ENCODE measurements around the gene SPATA19.

Gene SPATA19

DNA sequence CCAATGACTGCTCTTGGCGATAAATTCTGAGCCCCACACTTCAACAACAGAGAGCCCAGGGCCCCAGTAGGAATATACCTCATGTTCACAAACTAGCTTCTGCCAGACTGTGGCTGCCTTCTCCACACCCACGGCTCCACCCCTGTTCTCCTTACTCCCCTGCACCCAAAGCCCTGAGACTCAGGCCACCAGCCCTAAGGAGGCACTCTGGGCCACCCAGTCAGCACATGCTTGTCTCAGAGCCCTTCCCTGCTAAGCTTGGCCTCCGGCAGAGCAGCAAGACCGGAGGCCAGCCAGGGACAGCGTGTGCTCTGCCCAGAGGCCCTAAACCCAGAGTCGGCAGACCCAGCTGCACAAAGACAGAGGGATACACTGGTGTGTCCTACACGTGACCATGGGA, 27.9 kb downstream of the SPATA19 start:
- no peak for DNase-seq

DNA sequence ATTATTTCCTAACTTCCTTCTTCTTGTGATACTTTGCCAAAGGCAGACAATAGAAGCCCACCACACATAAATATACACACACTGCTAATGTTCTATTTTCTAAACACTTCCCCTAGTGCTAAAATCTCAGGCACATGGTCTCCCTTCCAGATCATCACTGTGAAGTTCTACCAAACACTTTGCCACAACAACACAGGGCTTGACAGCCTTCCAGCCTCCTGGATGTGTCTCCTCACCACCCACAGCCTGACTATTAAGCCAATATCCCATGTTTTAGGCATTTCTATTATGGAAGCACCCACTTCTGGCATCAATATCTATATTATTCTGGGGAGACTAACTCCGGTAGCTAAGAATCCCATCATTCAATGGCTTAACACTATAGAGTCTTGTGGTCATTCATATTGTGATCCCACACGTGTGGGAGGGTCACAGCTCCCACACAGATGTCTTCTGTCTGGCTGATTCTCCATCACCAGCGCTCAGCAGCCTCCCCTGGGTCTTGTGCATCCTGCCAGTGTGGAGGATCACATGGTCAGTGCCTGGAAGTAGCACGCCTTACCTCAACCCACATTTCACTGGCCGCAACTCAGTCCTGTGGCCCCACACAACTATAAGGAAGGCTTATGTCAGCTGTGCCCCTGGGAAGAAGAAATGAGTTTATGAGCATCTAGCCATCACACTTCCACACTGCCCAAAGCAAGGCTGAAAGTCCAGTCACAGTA, 29.0 kb downstream of the SPATA19 start:
- DNase-seq: no peak

DNA sequence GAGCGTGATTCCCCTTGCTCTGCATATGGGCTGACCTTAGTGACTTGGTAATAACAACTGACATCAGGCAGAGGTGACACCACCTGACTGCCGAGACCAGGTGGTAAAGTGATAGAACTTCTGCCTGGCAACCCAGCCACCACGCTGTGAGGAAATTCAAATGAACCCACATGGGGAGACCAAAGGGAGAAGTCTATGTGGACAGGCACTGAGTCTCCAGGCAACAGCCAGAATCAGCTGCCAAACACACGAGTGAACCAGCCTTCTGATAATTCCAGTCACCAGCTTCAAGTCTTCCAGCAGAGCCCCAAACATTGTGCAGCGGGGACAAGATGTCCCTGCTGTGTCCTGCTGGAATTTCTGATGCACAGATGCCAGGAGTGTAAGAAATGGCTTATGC, 29.7 kb downstream of the SPATA19 start:
- no peak for DNase-seq

DNA sequence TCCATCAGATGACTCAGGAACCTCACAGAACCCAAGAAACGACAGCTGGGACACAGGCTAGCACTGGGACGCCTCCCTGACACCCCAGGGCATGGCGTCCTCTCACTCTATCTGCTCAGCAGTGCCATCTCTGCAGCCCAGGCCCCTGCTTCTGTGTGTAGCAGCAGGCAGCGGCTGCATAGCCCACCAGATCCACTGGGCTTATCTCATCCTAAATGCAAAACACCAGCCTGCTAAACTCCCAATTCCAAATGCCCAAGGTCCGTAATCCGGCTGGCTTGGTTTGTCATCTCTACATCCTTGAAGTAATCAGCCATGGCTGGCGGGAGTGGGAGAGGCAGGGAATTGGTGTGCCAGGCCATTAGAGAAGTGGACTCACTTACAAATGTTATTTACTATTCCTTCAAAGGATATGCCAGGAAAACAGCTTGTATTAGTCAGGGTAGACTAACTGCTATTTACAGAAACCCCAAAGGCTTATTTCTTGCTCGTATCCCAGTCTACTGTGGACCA, 30.7 kb downstream of the SPATA19 start:
- no peak for DNase-seq

DNA sequence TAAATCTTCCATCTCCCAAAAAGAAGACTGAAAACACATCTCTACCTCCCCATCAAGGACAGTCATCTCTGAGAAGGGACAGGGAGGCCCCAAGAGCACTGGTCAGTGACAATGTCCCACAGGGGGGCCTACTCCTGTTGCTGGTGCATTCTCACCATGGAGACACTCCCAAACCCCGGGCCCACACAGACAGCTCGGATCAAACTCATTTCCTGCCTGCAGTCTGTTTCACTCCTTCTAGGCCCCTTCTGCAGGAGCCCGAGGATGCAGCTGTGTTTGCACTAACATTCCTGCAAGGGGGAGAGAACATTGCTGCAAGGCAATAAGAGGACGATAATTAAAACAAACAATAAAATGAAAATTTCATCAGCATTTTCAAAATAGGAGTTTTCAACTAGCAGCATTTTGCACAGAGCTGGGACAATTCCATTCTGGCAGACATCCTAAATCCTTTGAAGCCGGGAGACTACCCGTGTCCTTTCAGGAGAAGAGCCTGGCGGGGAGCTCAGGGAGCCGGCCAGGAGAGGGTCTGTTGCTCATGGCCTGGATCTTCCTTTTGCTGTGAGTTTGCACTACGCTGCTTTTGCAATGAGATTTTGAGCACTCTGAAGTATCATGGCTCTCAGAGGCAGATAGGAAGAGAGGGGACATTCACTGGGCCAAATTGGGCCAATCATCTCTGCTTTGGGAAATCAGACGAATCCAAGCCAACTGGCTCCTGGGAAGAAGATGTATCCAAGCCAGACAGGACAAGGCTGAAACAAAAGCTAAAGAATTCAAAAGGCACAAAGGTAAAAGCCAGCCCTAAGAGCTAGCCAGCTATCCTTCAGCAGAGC, 33.2 kb downstream of the SPATA19 start:
- no peak for DNase-seq

DNA sequence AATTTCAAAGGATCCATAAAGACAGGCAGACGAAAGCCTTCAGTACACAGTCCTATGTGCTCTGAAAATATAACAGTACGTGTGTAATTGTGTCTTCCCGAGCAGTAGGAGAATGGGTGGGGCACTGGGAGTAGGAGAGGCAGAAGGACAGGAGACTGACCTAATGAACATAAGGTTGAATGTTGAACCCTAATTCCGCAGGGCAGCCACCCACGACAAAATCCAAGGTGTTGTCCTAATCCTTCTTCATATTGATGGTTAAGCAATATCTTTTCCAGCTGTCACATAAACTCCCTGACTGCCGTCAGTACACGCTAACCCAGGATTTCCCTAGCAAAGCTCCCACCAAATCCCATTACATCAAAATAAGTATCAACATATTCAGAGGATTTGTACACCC, 34.5 kb downstream of the SPATA19 start:
- DNase-seq: no peak

DNA sequence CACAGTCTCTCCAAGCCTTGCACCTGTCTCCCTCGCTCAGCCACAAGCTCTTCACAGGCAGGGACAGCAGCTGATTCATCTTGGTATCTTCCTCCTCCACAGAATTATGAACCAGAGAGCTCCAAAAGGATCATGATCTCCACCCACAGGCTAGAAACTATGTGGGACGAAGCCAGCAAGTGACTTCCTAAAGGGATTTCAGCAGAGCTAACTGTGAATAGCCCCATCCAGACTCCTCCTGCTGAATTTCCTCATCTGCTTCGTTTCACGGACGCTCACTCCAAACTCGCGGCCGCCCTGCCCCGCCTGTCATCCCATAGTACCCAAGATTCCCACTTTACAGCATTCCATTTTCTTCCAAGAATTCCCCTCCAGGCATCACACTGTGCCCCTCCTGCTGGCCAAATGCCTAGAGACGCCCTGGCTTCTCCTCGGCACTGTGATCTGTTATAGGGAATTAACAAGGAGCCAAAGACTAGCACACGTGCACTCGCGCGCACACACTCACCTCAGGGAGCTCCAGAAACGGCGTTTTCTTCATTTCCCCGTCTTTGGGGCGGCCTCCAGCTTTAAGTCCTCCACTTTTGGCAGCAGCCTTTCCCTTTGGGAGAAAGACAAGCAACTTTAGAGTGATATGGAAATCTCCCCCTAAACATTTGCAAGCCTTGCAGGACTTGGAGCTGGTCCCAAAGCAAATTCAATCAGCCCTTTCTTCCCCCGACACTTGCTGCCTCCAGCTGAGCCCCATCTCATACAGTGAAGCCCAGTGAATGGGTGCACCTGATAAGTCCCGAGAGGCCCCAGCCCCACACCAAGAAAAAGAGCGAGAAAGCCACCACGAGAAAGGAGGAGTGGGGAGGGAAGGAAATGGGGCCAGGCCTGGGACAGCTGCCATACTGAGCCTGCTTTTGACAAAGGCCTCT, 35.5 kb downstream of the SPATA19 start:
- no peak for DNase-seq

DNA sequence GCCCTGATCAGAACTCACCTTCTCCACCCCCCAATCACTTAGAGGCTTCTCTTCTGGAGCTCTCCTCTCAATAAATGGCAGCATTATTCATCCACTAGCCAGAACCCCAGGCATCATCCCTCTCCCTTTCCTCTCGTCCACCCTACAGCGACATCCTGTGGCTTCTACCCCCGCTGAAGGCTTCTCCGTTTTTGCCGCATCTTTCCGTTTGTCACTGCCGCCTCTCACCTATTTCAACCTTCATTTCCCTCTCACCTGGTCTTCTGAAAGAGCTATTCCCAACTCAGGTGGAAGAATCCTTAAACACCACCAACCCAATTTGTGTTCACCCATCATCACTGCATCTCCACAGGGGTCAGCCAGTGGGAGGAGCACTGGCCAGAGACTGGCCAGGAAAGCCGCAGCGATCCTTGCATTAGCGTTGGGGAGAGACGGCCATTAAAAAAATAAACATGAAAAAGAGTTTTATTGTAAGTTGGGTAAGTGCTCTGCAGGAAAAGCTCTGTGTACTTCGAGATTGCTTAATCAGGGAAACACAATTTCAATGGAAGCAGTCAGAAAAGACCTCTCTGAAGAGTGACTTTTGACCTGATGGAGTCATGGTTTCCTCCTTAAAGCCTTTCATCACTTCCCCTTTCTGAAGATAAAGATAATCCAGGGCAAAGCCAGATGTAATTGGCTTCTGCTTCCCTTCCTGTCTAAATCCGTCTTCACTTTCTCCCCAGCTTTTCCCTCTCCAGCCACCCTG, 36.7 kb downstream of the SPATA19 start:
- no peak for DNase-seq

DNA sequence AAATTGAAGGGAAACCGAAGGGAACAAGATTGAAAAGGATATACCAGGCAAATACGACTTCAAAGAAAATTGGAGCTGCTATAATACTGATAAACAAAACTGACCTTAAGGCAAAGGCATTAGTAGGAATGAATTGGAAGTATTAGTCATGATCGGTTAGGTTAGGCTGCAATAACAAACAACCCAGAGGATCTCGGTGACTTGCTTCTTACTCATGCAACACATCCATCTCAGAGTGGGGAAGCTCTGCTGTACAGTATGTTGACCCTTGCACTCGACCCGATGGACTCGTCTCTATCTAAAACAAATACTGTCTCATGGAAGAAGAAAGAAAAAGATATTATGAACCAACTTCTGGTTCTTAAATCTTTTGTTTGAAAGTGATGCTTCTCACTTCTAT, 42.3 kb downstream of the SPATA19 start:
- no peak for DNase-seq

DNA sequence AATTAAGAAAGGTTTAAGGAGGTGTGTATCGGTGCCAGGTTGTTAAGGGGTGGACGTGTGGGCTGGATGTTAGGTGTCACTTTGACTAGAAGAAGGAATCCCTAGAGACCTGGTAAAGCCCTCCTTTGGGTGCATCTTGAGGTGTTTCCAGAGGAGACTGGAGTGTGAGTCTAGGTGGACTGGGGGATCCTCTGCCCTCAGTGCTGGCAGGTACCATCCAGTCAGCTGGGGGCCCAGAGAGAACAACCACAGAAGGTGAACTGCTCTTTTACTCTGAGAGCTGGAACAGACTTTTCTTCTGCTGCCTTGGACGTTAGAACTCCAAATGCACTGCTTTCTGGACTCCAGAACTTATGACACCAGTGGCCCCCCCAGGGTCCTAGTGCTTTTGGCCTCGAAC, 44.0 kb downstream of the SPATA19 start:
- DNase-seq: no peak

DNA sequence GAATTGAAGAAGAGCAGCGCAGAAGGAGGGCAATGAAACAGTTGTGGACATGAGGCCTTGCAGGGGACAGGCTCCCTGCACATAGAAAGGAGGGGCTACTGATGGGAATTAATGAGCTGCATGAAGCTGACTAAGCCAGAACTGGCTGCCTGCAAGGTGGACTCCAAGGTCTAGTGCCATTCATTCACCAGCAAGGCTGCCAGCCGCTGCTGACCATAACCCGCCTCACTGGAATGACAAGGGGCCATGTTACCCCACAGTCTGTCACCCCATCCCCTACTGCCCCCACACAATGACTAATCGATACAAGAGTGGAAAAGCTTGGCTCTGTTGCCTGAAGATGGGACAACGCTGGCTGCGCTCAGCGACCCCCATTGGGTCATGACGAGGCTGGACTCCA, 44.6 kb downstream of the SPATA19 start:
- DNase-seq: no peak

DNA sequence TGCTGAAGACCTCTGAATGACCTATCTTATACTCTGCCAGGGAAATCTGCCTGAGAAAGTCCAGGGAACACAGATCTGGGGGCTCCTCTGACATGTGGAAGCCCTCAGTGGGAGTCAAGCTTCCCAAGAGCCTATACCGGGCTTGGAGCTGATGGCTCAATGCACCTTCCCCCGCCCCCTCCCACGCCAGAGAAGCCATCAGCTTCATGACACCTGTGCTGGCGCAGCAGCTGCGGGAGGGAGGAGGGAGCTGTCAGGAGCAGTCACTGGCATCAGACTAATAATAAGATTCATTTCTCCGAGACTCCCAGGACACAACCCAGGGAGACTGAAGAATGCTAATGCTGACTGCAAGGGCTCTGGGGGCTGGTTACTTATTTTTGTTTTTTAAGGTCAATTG, 47.8 kb downstream of the SPATA19 start:
- no peak for DNase-seq

DNA sequence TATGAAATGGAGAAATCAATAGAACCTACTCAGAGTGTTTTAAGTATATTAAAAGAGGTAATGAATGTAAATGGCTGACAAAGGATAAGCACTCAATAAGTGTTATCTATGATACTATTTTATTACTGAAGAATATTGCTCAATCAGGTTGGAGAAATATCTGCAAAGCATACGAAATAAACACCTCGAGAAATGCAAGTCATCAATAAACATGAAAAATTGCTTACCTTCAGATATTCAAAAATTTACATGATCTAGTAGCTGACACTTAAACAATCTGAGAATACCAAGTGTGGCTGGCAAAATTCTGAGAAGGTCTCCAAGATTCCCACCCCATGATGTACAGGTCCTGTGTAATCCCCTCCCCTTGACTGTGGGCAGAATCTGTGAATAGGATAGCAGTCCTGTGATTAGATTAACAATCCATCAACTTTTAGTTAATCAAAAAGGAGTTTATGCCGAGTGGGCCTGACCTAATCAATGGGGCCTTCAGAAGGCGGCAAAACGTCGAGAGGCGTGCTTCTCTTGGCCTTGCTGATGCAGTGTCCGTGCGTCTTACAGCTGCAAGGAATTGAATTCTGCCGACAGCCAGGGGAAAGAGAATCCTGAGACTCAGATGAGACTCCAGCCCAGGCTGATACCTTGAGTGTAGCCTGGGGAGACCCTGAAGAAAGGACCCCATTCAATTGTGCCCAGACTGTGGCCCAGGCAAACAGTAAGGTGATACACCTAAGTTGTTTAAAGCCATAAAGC, 49.1 kb downstream of the SPATA19 start:
- no peak for DNase-seq

DNA sequence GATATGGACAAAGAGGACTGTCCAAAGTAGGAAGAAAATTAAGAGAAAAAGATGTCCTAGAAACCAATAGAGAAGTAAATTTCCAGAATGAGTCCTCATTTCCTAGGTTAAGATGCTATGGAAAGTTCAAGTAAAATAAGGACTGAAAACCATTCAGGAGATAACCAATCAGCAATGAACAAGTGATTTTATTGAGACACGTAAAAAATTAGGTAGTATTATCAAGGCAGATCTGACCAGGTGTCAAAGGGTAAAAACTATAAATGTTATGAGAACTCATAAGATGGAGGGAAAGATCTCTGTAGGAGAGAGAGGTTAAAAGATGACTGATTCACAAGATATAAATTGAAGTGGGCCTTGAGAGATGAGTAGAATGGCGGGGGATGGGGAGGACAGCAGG, 50.2 kb downstream of the SPATA19 start:
- DNase-seq: no peak

DNA sequence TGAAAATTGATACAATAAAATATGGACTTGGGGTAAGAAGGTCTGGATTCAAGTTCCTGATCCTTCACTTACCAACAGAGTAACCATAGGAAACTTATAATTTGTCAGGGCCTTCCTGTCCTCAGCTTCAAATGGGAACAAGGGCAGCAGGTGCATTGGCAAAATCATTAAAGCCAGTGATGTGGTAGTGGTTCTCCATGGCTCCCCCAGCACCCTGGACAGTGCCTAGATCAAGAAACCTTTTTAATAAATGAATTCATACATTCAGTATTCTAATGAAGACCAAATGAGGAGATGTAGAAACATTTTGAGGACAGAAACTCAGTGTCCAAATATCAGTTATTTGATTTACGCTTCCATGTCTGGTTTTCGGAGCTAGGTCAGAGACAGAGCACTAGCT, 51.1 kb downstream of the SPATA19 start:
- DNase-seq: no peak

DNA sequence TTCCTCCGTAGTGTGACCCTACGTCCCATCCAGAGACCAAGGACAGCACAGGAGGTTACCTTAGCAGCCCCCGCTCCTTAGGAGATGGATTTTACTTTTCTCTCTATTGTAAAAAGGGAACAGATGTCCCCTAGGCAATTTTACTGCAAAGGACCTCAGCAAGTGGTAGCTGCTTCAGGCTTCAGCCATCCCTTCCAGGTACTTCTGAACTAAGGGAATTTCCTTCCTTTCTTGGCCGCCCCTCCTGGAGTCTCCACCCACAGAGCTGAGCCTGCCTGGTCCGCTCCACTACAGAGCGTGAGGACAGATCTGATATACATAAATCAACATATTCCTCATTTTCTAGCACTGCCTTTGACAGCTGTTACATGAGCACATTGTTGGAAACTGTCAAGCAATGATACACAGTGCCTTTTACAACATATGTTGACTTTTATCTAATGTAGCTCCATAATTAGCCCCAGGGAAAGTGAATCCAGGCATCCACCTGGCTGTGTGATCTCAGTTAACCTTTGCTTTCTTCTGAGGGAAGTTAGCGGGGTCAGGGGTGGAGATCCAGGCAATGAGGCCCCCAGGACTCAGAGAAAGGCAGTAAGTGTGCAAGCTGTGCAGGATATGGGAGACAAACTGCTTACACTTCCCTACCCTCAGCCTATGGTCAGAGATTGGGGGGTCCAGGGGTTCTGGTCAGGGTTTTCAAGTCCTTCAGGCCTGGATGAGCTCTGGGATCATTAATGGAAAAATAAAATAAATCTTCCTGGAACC, 51.9 kb downstream of the SPATA19 start:
- DNase-seq: no peak

DNA sequence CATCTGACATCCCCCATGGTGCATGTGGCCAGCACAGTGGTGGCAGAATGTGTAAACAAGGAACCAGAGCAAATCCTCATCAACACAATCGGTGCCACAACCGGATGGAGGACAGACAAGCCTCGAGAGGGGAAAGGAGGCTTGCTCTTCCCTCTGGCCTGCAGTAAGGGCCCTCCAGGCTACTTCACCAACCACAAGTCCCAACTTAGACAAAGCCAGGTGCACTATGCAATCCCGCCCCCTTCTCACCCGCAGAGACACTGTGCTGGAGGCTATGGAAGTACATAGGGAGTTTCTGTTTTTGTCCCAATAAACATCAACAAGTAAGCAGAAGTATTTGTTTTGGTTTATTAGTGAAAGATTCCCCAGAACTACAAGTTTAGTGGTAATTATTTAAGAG, 54.3 kb downstream of the SPATA19 start:
- DNase-seq: no peak
